Measurements from ENCODE around the gene RFC2. TPM values are rescaled to one million over a fixed set of nuclear protein-coding genes. Genes with fewer than 3 reads are reported as not detected.

RFC2 gene
- total RNA-seq, 1 experiment from 2014 or later = 73.6 TPM

DNA sequence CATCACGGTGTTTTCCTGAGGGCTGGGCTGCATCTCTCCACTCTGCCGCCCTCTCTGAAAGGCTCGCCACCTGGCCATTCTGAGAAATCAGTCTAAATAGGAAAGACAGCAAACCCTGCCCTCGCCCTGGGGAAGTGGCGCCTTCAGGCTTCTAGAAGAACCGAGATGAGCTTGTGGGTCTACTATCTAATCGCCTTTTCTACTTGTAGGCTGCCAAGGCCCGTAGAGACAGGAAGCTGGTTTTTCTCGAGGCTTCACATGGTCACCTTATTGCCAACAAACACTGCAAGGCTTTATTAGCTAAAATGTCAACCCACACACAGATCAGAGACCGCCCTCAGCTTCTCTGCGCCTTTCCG lies 23.0 kb downstream of the RFC2 start:
- no peaks in the 10 kb centered on the region; the same call in none of the 2 replicates for H3K27me3 Mint-ChIP-seq (ENCODE audit: low read depth)
- H4K91ac ChIP-seq (ENCODE audit: insufficient read length, low read depth, low read length) = no peak overlapping the region

More for the DNA sequence above, 23.0 kb downstream of the RFC2 start:
- no peaks in the 10 kb centered on the region for H3K79me1 ChIP-seq (ENCODE audit: insufficient read depth, low read depth, low read length, poor library complexity, severe bottlenecking)
- no peak overlapping the region for H3K14ac ChIP-seq (ENCODE audit: insufficient read depth, low read length)
- no peak overlapping the region for H2AFZ ChIP-seq (ENCODE audit: low read length)
- Mint-ChIP-seq H3K9me3 (no peaks in the 10 kb centered on the region; a peak in 1 of 5 replicates), H3K4me1 (no peaks in the 10 kb centered on the region), H3K27ac (0 out of 7 replicates have a peak overlapping the region, but pooled peaks of 1 of the 3 experiments have one; percentile 74), H3K4me3 (no peak overlapping the region), H3K36me3 (ENCODE audit: insufficient read depth in 1 of 3, low read depth in 3 of 3) (peaks cover 34 to 81% (median 75%) of the 10 kb centered on the region in 3 experiments; a peak in 6 of 7 replicates)
- no peaks in the 10 kb centered on the region for H3K27me3 ChIP-seq (ENCODE audit: insufficient read depth, low read length)
- no peak overlapping the region for H3T11ph ChIP-seq (ENCODE audit: low read length)
- no peak overlapping the region for H3K23ac ChIP-seq (ENCODE audit: insufficient read length, low read depth, low read length)
- H3K18ac ChIP-seq (ENCODE audit: insufficient read length, low read depth, low read length) = no peak overlapping the region
- no peaks in the 10 kb centered on the region for H3K4me1 ChIP-seq (ENCODE audit: insufficient read depth, low read length)
- no peak overlapping the region for H3K56ac ChIP-seq (ENCODE audit: insufficient read length, low read depth, low read length)
- no peak overlapping the region for H2BK15ac ChIP-seq (ENCODE audit: low read depth, low read length)
- no peak overlapping the region for H2BK5ac ChIP-seq (ENCODE audit: insufficient read length, low read length)
- H4K20me1 ChIP-seq (ENCODE audit: control insufficient read depth, insufficient read depth, insufficient read length) = no peaks in the 10 kb centered on the region
- no peak overlapping the region for H4K8ac ChIP-seq (replicated peaks; ENCODE audit: insufficient read length, low read depth, low read length)
- no peak overlapping the region for H2AK5ac ChIP-seq (ENCODE audit: insufficient read length, low read length)
- no peak for DNase-seq
- no peak for TF ChIP-seq CTCF (conservative IDR thresholded peaks at IDR 0.05)
- 0 out of 2 replicates have a peak, but pooled peaks cover 2% of the 10 kb centered on the region for H3K79me2 ChIP-seq (ENCODE audit: insufficient read depth, low read length)
- no peak overlapping the region for H2BK20ac ChIP-seq (ENCODE audit: low read depth, low read length, poor library complexity, severe bottlenecking)
- no peak overlapping the region for H3K4ac ChIP-seq (ENCODE audit: low read depth, low read length)
- no peak overlapping the region for H3K4me2 ChIP-seq (ENCODE audit: insufficient read depth, insufficient read length, low read length)
- H3K9me3 ChIP-seq (ENCODE audit: control insufficient read depth, low read depth, low read length) = no peaks in the 10 kb centered on the region
- no peak overlapping the region for H3K9ac ChIP-seq (ENCODE audit: extremely low read depth, insufficient read length, low read length)
- H2BK120ac ChIP-seq (ENCODE audit: low read depth, low read length, poor library complexity, severe bottlenecking) = no peak overlapping the region
- H2BK12ac ChIP-seq (ENCODE audit: insufficient read length, low read depth, low read length) = no peak overlapping the region
- H3K23me2 ChIP-seq (ENCODE audit: insufficient read length, low read depth, low read length, poor library complexity, severe bottlenecking) = peaks cover 3% of the 10 kb centered on the region
- H3K27ac ChIP-seq (ENCODE audit: insufficient read length, low read depth, low read length) = no peak overlapping the region
- H4K5ac ChIP-seq (ENCODE audit: insufficient read length, low read depth, low read length) = no peak overlapping the region
- WGBS (ENCODE audit: extremely low coverage, insufficient read length, low lambda C conversion rate) = no CpG with 5 or more reads among the region's 12 CpGs

Measured in H9 (cell line).